ENCODE data around the gene AKAP7.

DNA sequence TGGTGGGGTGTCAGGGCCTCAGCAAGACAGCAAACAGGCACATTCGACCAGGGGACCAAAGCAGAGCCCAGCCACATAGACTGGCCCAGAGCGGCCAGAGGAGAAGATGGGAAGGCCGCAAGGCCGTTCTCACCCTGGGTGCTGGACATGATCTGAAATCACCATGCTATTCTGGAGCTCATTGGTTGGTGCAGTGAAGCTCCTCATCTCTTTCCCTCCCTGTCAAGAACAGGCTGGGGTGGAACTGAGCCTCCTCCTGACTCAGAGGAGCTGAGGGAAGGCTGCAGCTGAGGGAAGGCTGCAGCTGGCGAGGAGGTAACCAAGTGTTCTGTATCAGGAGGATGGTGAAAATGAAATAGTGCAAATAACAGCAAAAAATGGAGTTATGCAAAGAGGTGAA lies 80.0 kb downstream of the AKAP7 start:
- TF ChIP-seq, protein P1, sequence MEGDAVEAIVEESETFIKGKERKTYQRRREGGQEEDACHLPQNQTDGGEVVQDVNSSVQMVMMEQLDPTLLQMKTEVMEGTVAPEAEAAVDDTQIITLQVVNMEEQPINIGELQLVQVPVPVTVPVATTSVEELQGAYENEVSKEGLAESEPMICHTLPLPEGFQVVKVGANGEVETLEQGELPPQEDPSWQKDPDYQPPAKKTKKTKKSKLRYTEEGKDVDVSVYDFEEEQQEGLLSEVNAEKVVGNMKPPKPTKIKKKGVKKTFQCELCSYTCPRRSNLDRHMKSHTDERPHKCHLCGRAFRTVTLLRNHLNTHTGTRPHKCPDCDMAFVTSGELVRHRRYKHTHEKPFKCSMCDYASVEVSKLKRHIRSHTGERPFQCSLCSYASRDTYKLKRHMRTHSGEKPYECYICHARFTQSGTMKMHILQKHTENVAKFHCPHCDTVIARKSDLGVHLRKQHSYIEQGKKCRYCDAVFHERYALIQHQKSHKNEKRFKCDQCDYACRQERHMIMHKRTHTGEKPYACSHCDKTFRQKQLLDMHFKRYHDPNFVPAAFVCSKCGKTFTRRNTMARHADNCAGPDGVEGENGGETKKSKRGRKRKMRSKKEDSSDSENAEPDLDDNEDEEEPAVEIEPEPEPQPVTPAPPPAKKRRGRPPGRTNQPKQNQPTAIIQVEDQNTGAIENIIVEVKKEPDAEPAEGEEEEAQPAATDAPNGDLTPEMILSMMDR (IDR thresholded peaks at IDR 0.05; ENCODE audit: insufficient read depth, low read depth, low read length) = no peak
- no peak for TF ChIP-seq EZH2 (IDR thresholded peaks at IDR 0.05; ENCODE audit: insufficient read depth, low read length)
